Liver (tissue), 10 donors: ENCODE results near the gene TCF19. TPM values are rescaled to one million over a fixed set of nuclear protein-coding genes. Genes with fewer than 3 reads are reported as not detected.

Source experiments
- DNase-seq: peaks from one replicate; pipeline ENCODE4 v3.0.0-alpha.2; 2017; ENCODE audit warnings: low spot score
- H3K27ac ChIP-seq, 2 donors: one replicate each; pipeline ENCODE4 v1.7.0; 2013; ENCODE audit warnings: inconsistent platforms in 2 of 2, low read length in 2 of 2, control low read depth in 1 of 2, low read depth in 1 of 2, mild to moderate bottlenecking in 1 of 2
- H3K27me3 ChIP-seq, 4 donors: one replicate each; pipeline versions ENCODE4 v1.6.1 to v1.7.0; 2013; ENCODE audit warnings: low read length in 3 of 4, inconsistent platforms in 1 of 4, mild to moderate bottlenecking in 1 of 4, moderate library complexity in 1 of 4; ENCODE audit not compliant: control insufficient read depth in 4 of 4, insufficient read depth in 4 of 4
- H3K36me3 ChIP-seq, 4 donors: one replicate each; pipeline versions ENCODE4 v1.6.1 to v1.7.0; 2013; ENCODE audit warnings: low read length in 3 of 4, mild to moderate bottlenecking in 3 of 4, low read depth in 1 of 4, moderate library complexity in 1 of 4; ENCODE audit not compliant: control insufficient read depth in 4 of 4, insufficient read depth in 3 of 4
- H3K4me1 ChIP-seq, 4 donors: one replicate each; pipeline versions ENCODE4 v1.6.1 to v1.7.0; 2013; ENCODE audit warnings: low read length in 3 of 4, mild to moderate bottlenecking in 3 of 4, moderate library complexity in 1 of 4; ENCODE audit not compliant: control insufficient read depth in 4 of 4, insufficient read depth in 4 of 4
- H3K4me3 ChIP-seq, 3 donors: one replicate each; pipeline versions ENCODE4 v1.6.1 to v1.7.0; 2013; ENCODE audit warnings: low read length in 3 of 3, control low read depth in 1 of 3, low read depth in 1 of 3, mild to moderate bottlenecking in 1 of 3
- H3K9ac ChIP-seq, 2 donors: one replicate each; pipeline ENCODE4 v1.7.0; 2013; ENCODE audit warnings: low read length in 2 of 2, mild to moderate bottlenecking in 2 of 2, moderate library complexity in 2 of 2, control low read depth in 1 of 2, low read depth in 1 of 2
- H3K9me3 ChIP-seq, 4 donors: one replicate each; pipeline versions ENCODE4 v1.6.1 to v1.7.0; 2013; ENCODE audit warnings: low read length in 3 of 4; ENCODE audit not compliant: control insufficient read depth in 4 of 4
- ATF3 ChIP-seq: IDR thresholded peaks from 2 replicates; pipeline ENCODE4 v1.6.1; 2016; ENCODE audit warnings: antibody characterized with exemption
- FOXA1 ChIP-seq: IDR thresholded peaks from 2 replicates; pipeline ENCODE4 v1.6.1; 2016; ENCODE audit warnings: antibody characterized with exemption
- HNF4G ChIP-seq: IDR thresholded peaks from 2 replicates; pipeline ENCODE4 v1.6.1; 2016; ENCODE audit warnings: antibody characterized with exemption
- MAX ChIP-seq: IDR thresholded peaks from 2 replicates; pipeline ENCODE4 v1.6.1; 2016; ENCODE audit warnings: antibody characterized with exemption
- REST ChIP-seq: IDR thresholded peaks from 2 replicates; pipeline ENCODE4 v1.6.1; 2016; ENCODE audit warnings: antibody characterized with exemption, mild to moderate bottlenecking
- RXRA ChIP-seq, 2 donors: IDR thresholded peaks; 2 replicates each; pipeline ENCODE4 v1.6.1; 2017 to 2018; ENCODE audit warnings: antibody characterized with exemption in 2 of 2, mild to moderate bottlenecking in 1 of 2
- TAF1 ChIP-seq: conservative IDR thresholded peaks from 2 replicates; pipeline ENCODE4 v1.6.1; 2016; ENCODE audit warnings: antibody characterized with exemption, mild to moderate bottlenecking
- YY1 ChIP-seq: IDR thresholded peaks from 2 replicates; pipeline ENCODE4 v1.6.1; 2016; ENCODE audit warnings: antibody characterized with exemption, mild to moderate bottlenecking
- ZBTB33 ChIP-seq: IDR thresholded peaks from 2 replicates; pipeline ENCODE4 v1.6.1; 2016; ENCODE audit warnings: antibody characterized with exemption
- WGBS: extraction: QIAGEN DNeasy Blood & Tissue Kit; methylation state at CpG from one replicate; pipeline ENCODE4 v1.1.7; 2013; 5-methylcytosine and 5-hydroxymethylcytosine counted together
- polyA plus RNA-seq, 2 donors: library from polyadenylated mRNA; stranded (reverse) in 1 of 2; unstranded in 1 of 2; fragments of 200-250 nt in 1 of 2; fragments of >200 nt in 1 of 2; fragmentation: Nextera tagmentation in 1 of 2; extraction: Ambion mirVana in 1 of 2; gene quantifications; one replicate each; pipeline versions ENCODE4 v1.2.1 to v1.2.3, GENCODE V29; 2013 to 2015
- small RNA-seq: library from RNA; depleted of rRNA; stranded (forward); fragments of <200 nt; gene quantifications from one replicate; pipeline ENCODE3, GENCODE V24; 2014
- total RNA-seq, 2 donors: library from RNA; depleted of rRNA; stranded (reverse); fragments of >200 nt; gene quantifications; one replicate each; pipeline ENCODE4 v1.2.3, GENCODE V29; 2014
- donor health status: healthy.
- donor health status: healthy.
- donor health status: healthy.
- donor health status: healthy.
- donor health status: healthy.

TCF19 gene
- total and polyA plus RNA-seq, 4 donors = 0.63 to 16.8 (median 2.0) TPM

- H3K9ac ChIP-seq = no peak overlapping the region
- 58% methylated on average over 5 of the region's 5 CpGs for whole genome bisulfite sequencing
- H3K4me1 ChIP-seq = peaks cover 0 to 17% (median 6%) of the 10 kb centered on the region in 4 donors
- no peaks in the 10 kb centered on the region for H3K27me3 ChIP-seq
- no peak for DNase-seq
- no peak overlapping the region for H3K4me3 ChIP-seq
- no peaks in the 10 kb centered on the region for H3K9me3 ChIP-seq
- H3K27ac ChIP-seq = no peak overlapping the region
- no peaks in the 10 kb centered on the region for H3K36me3 ChIP-seq
- no peak for TF ChIP-seq TAF1
- TF ChIP-seq ZBTB33 = no peak
- no peak for TF ChIP-seq MAX
- TF ChIP-seq HNF4G = no peak
- TF ChIP-seq YY1 = no peak
- TF ChIP-seq RXRA (IDR thresholded peaks at IDR 0.05) = no peak
- TF ChIP-seq REST = no peak
- no peak for TF ChIP-seq ATF3
- TF ChIP-seq FOXA1 = no peak
Observed at GRCh38 chr6:31210741-31211532, 52.5 kb downstream of the TCF19 start.

Small RNA genes lying within 50 kb of the gene (small RNA-seq; reads per million reads assigned to genes)
- gene POLR2LP1 = not detected

Other genes starting within 250 kb of the TCF19 start
- gene VARS2, start 244.4 kb upstream of the TCF19 start, total RNA-seq = 10 to 100 TPM; 10.2 to 23.3 TPM
- gene VARS2, start 244.4 kb upstream of the TCF19 start, polyA plus RNA-seq = 10 to 100 TPM in 1 of 2 donors, 1 to 10 TPM in 1; 9.4 to 22.4 TPM
- gene SFTA2, start 226.4 kb upstream of the TCF19 start, total RNA-seq = not detected
- under 1 TPM in 1 of 2 donors, not detected in 1; 0.60 TPM for gene SFTA2, start 226.4 kb upstream of the TCF19 start, polyA plus RNA-seq
- gene MUCL3, start 217.6 kb upstream of the TCF19 start, total RNA-seq = under 1 TPM in 1 of 2 donors, not detected in 1; under 0.01 TPM
- not detected for gene MUCL3, start 217.6 kb upstream of the TCF19 start, polyA plus RNA-seq
- gene MUC21, start 174.9 kb upstream of the TCF19 start, total RNA-seq = not detected
- under 1 TPM in 1 of 2 donors, not detected in 1; 0.02 TPM for gene MUC21, start 174.9 kb upstream of the TCF19 start, polyA plus RNA-seq
- not detected for gene MUC22, start 148.1 kb upstream of the TCF19 start, total RNA-seq
- gene MUC22, start 148.1 kb upstream of the TCF19 start, polyA plus RNA-seq = not detected
- gene C6orf15, start 46.0 kb upstream of the TCF19 start, total RNA-seq = not detected
- gene C6orf15, start 46.0 kb upstream of the TCF19 start, polyA plus RNA-seq = not detected
- under 1 TPM in 1 of 2 donors, not detected in 1; under 0.01 TPM for gene PSORS1C1, start 43.8 kb upstream of the TCF19 start, total RNA-seq
- under 1 TPM in 1 of 2 donors, not detected in 1; 0.08 TPM for gene PSORS1C1, start 43.8 kb upstream of the TCF19 start, polyA plus RNA-seq
- gene CDSN, start 38.1 kb upstream of the TCF19 start, total RNA-seq = not detected
- gene CDSN, start 38.1 kb upstream of the TCF19 start, polyA plus RNA-seq = not detected
- not detected for gene PSORS1C2, start 19.5 kb upstream of the TCF19 start, total RNA-seq
- gene PSORS1C2, start 19.5 kb upstream of the TCF19 start, polyA plus RNA-seq = not detected
- gene CCHCR1, start 787 bp upstream of the TCF19 start, total RNA-seq = 1 to 10 TPM; 6.9 to 9.9 TPM
- gene CCHCR1, start 787 bp upstream of the TCF19 start, polyA plus RNA-seq = 1 to 10 TPM; 3.1 to 5.6 TPM
- 1 to 10 TPM in 1 of 2 donors, not detected in 1; 3.2 TPM for gene POU5F1, start 12.1 kb downstream of the TCF19 start, total RNA-seq
- under 1 TPM in 1 of 2 donors, not detected in 1; 0.32 TPM for gene POU5F1, start 12.1 kb downstream of the TCF19 start, polyA plus RNA-seq
- gene HLA-C, start 113.5 kb downstream of the TCF19 start, total RNA-seq = 100 to 1,000 TPM; 249 to 292 TPM
- gene HLA-C, start 113.5 kb downstream of the TCF19 start, polyA plus RNA-seq = 100 to 1,000 TPM; 232 to 317 TPM
- 100 to 1,000 TPM; 341 to 369 TPM for gene HLA-B, start 198.6 kb downstream of the TCF19 start, total RNA-seq
- 100 to 1,000 TPM; 464 to 864 TPM for gene HLA-B, start 198.6 kb downstream of the TCF19 start, polyA plus RNA-seq
- 1 to 10 TPM; 3.3 to 9.1 TPM for gene MICA, start 245.0 kb downstream of the TCF19 start, total RNA-seq
- gene MICA, start 245.0 kb downstream of the TCF19 start, polyA plus RNA-seq = 1 to 10 TPM; 3.2 to 5.0 TPM